Uterus (tissue), 4 donors: Measurements from ENCODE around the gene FUT1. TPM values are rescaled to one million over a fixed set of nuclear protein-coding genes. Genes with fewer than 3 reads are reported as not detected.

ENCODE experiments used
- DNase-seq, 2 donors: peaks; one replicate each; pipeline ENCODE4 v3.0.0-alpha.2; 2019 to 2020
- H3K27ac ChIP-seq, 2 donors: fragments of 200-600 bp; sonication (generic); 1 replicate in 1 of 2; 2 replicates in 1 of 2; pipeline ENCODE4 v1.5.1; 2016 to 2018
- H3K27me3 ChIP-seq, 2 donors: fragments of 200-600 bp; sonication (generic); one replicate each; pipeline ENCODE4 v1.5.1; 2018 to 2019; ENCODE audit warnings: control low read depth in 1 of 2
- H3K36me3 ChIP-seq, 2 donors: fragments of 200-600 bp; sonication (generic); one replicate each; pipeline ENCODE4 v1.5.1; 2019; ENCODE audit warnings: control low read depth in 1 of 2
- H3K4me1 ChIP-seq, 2 donors: fragments of 200-600 bp; sonication (generic); one replicate each; pipeline ENCODE4 v1.5.1; 2018 to 2019; ENCODE audit warnings: control low read depth in 1 of 2
- H3K4me3 ChIP-seq, 2 donors: fragments of 200-600 bp; sonication (generic); 1 replicate in 1 of 2; 2 replicates in 1 of 2; pipeline ENCODE4 v1.5.1; 2018 to 2019; ENCODE audit warnings: mild to moderate bottlenecking in 1 of 2
- H3K9me3 ChIP-seq, 2 donors: fragments of 200-600 bp; sonication (generic); one replicate each; pipeline ENCODE4 v1.5.1; 2019; ENCODE audit warnings: control low read depth in 1 of 2
- CTCF ChIP-seq, 4 experiments: fragments of 200-600 bp in 2 of 4; fragments of 450-650 bp in 2 of 4; sonication (generic) in 2 of 4; IDR thresholded peaks; one replicate each; pipeline ENCODE4 v1.5.1; 2016 to 2019; ENCODE audit warnings: antibody characterized with exemption in 4 of 4, mild to moderate bottlenecking in 2 of 4, moderate library complexity in 1 of 4
- POLR2A ChIP-seq, 2 donors: fragments of 450-650 bp; IDR thresholded peaks; one replicate each; pipeline ENCODE4 v1.6.1; 2016; ENCODE audit warnings: antibody characterized with exemption in 2 of 2, mild to moderate bottlenecking in 1 of 2, moderate library complexity in 1 of 2
- intact Hi-C: fragments of 100-400 bp; cut with DNase I; formaldehyde crosslinking; loops from one replicate; pipeline ENCODE4 v1.15.1; 2023; ENCODE audit warnings: low total_unique reads
- total RNA-seq, 4 donors: library from RNA; depleted of rRNA in 3 of 4; stranded (reverse); fragments of >200 nt in 3 of 4; gene quantifications; one replicate each; pipeline versions ENCODE4 v1.1.0 to v1.2.4, GENCODE V29; 2014 to 2023
- donor health status: DM: yes; HTN: yes; CAD: no.

FUT1 gene
- 10 to 100 TPM in 1 of 4 donors, 1 to 10 TPM in 3; 1.5 to 17.7 (median 4.4) TPM for total RNA-seq

GRCh38 chr19:48752496-48753365 is at the start of gene FUT1:
FUT1 (minus strand) TSS chr19:48752641; CDS start chr19:48751281, 1,360 bp downstream.
- H3K27me3 ChIP-seq: no peaks in the 10 kb centered on the region
- peak within 1 kb of the TSS in 1 of 2 donors; percentile 1 for H3K27ac ChIP-seq

GRCh38 chr19:48799358-48800300 is 47.2 kb upstream of the FUT1 start:
- intact Hi-C loops: no loop called here
- H3K27me3 ChIP-seq: no peaks in the 10 kb centered on the region
- no peak for DNase-seq
- H3K4me3 ChIP-seq: no peak overlapping the region
- H3K4me1 ChIP-seq: peaks cover 0 to 11% of the 10 kb centered on the region in 2 donors
- no peaks in the 10 kb centered on the region for H3K9me3 ChIP-seq
- H3K36me3 ChIP-seq: no peaks in the 10 kb centered on the region
- no peak overlapping the region for H3K27ac ChIP-seq
- no peak for TF ChIP-seq CTCF (IDR thresholded peaks at IDR 0.05)
- no peak for TF ChIP-seq POLR2A (IDR thresholded peaks at IDR 0.05)

More at GRCh38 chr19:48752496-48753365, at the start of gene FUT1:
- Histone ChIP-seq H3K4me1 (no peaks in the 10 kb centered on the region), H3K36me3 (no peaks in the 10 kb centered on the region), H3K4me3 (peak within 1 kb of the TSS; percentile 10 to 14), H3K9me3 (no peaks in the 10 kb centered on the region)
- no peak for DNase-seq
- intact Hi-C loops: no loop called here
- TF ChIP-seq POLR2A (IDR thresholded peaks at IDR 0.05) (peak; percentile 24 to 41), CTCF (IDR thresholded peaks at IDR 0.05) (peak in 1 of 4 experiments; percentile 4)

- Histone ChIP-seq H3K36me3 (no peaks in the 10 kb centered on the region), H3K4me3 (no peak overlapping the region), H3K9me3 (no peaks in the 10 kb centered on the region), H3K4me1 (peaks cover 0 to 11% of the 10 kb centered on the region in 2 donors), H3K27me3 (no peaks in the 10 kb centered on the region), H3K27ac (no peak overlapping the region)
- intact Hi-C loops: no loop called here
- no peak for DNase-seq
- no peak for TF ChIP-seq CTCF (IDR thresholded peaks at IDR 0.05)
- no peak for TF ChIP-seq POLR2A (IDR thresholded peaks at IDR 0.05)
Measured at GRCh38 chr19:48798937-48799336, 46.5 kb upstream of the FUT1 start.

GRCh38 chr19:48797103-48797502 is 44.7 kb upstream of the FUT1 start:
- H3K36me3 ChIP-seq: no peaks in the 10 kb centered on the region
- TF ChIP-seq POLR2A (IDR thresholded peaks at IDR 0.05): no peak
- intact Hi-C loops: no loop called here
- DNase-seq: no peak
- peak overlapping the region in 1 of 2 donors; percentile 91 for H3K27ac ChIP-seq
- H3K9me3 ChIP-seq: no peaks in the 10 kb centered on the region
- H3K4me1 ChIP-seq: peaks cover 0 to 11% of the 10 kb centered on the region in 2 donors
- H3K27me3 ChIP-seq: no peaks in the 10 kb centered on the region
- no peak overlapping the region for H3K4me3 ChIP-seq

- Histone ChIP-seq H3K9me3 (no peaks in the 10 kb centered on the region), H3K27ac (peak overlapping the region; percentile 91 to 96), H3K27me3 (no peaks in the 10 kb centered on the region), H3K36me3 (no peaks in the 10 kb centered on the region), H3K4me1 (peaks cover 0 to 11% of the 10 kb centered on the region in 2 donors), H3K4me3 (no peak overlapping the region)
- intact Hi-C loops: no loop called here
- peak in 1 of 2 donors; percentile 35 for DNase-seq
- TF ChIP-seq CTCF (IDR thresholded peaks at IDR 0.05): no peak
Measured at GRCh38 chr19:48796298-48797083, 44.0 kb upstream of the FUT1 start.
